Occipital lobe (tissue), 2 donors: Measurements from ENCODE around the gene SRRM4. TPM values are rescaled to one million over a fixed set of nuclear protein-coding genes. Genes with fewer than 3 reads are reported as not detected.
"Not testable (repeated sequence)": the region's sequence is repeated elsewhere in the genome, so short reads cannot be mapped to it uniquely, and the experiment has no call there.

Experiments used
- DNase-seq: peaks from one replicate; lab custom pipeline; 2025; lab: John Stamatoyannopoulos, UW
- total RNA-seq: library from RNA; depleted of rRNA; stranded (reverse); fragments of >200 nt; gene quantifications from one replicate; pipeline ENCODE4 v1.2.3, GENCODE V29; 2014

The SRRM4 gene
- total RNA-seq, 1 donor from 2014 or later = 6.4 TPM

- not testable (repeated sequence) for DNase-seq
These were observed 26.9 kb downstream of the SRRM4 start for GRCh38 chr12:119008273-119008672.

DNA sequence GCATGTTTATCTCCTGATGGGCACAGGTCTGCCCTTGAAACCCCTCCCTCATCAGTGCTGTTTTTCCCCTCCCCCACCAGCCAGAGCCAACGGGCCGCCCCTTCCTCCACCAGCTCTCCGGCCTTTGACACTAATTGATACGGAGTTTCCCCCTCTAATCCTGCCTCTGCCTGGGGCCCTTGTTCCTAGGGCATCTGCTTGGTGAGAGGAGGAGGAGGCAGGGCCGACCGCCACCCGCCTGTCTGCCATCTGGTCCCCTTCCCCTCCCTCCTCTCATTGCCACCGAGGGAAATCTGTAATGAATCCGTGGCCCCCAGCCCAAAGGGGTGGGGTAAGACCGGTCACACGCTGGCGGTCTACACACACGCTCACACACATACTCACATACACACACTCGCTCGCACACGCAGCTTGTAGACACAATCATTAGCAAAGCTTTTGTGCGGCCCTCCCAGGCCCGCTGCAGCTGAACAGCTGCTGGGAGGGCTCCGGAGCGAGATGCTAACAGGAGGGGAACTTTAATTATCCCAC, 27.4 kb downstream of the SRRM4 start:
- DNase-seq = no peak

DNA sequence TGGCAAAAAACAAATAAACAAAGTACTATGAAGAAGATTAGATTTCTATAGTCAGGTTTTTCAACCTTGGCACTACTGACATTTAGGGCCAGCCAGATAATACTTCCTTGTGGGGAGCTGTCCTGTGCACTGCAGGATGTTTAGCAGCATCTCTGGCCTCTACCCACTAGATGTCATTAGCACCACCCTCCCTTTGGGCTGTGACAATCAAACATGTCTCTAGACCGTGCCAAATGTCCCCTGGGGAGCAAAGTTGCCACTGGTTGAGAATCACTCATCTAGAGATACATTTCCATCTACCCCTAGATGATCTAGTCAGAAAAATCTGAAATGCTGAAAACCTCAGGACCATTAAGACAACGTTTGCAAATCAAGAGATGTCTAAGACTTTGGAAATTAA, 29.9 kb downstream of the SRRM4 start:
- no peak for DNase-seq

- no peak for DNase-seq
These were observed 30.8 kb downstream of the SRRM4 start for GRCh38 chr12:119012179-119012578.

DNA sequence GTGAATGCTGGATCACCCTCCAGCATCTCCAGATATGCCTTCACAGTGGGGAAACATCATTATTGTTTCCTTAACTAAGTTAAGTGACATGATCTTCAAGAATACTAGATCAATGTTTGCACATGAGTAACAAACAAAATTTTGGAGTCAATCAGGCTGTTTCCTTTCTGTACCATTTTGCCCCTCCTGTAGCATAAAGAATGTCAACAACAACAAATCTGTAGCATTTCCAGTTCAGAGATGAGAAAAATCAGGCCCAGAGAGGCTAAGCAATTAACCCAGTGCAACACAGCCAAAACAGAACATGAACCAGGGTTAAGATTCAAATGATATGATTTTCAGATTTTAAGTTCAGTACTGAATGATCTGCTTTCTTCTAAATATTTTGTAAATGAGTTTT, 31.7 kb downstream of the SRRM4 start:
- no peak for DNase-seq

- no peak for DNase-seq
These were observed 33.0 kb downstream of the SRRM4 start for GRCh38 chr12:119014368-119014767.

DNA sequence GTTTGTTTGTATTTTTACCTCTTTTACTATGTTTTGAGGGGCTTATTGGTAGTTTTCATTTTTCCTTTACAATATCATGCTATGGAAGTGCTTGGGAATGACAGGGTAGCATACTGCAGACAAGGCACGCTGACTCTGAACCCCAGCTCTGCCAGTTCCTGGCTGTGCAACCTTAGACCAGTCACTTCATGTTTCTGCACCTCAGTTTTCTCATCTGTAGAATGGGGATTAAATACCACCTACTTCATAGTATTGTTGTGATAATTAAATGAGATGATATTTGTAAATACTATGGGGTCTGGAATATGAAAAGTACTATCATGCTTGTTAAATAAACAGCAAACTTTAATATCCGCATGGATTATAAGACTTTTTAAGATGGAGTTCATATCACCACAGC, 35.4 kb downstream of the SRRM4 start:
- DNase-seq = no peak

DNA sequence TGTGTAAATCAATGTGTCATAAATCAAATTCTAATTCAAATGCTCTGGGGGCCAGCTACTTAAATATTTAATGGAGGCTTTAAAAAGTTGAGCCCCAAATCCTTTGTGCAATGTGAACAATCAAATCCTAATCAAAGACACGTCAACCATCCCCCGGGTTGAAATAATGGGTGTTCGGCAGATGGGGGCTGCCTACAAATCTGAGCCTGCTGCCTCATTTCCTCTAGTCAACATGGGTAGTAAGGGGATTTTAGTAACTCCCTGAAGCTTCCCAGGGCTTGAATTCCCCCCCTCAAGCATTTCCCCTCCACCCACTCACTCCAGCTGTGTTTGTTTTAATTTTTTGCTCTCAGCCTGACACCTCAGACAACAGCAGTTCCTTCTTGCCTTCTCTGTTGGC, 37.8 kb downstream of the SRRM4 start:
- no peak for DNase-seq

DNA sequence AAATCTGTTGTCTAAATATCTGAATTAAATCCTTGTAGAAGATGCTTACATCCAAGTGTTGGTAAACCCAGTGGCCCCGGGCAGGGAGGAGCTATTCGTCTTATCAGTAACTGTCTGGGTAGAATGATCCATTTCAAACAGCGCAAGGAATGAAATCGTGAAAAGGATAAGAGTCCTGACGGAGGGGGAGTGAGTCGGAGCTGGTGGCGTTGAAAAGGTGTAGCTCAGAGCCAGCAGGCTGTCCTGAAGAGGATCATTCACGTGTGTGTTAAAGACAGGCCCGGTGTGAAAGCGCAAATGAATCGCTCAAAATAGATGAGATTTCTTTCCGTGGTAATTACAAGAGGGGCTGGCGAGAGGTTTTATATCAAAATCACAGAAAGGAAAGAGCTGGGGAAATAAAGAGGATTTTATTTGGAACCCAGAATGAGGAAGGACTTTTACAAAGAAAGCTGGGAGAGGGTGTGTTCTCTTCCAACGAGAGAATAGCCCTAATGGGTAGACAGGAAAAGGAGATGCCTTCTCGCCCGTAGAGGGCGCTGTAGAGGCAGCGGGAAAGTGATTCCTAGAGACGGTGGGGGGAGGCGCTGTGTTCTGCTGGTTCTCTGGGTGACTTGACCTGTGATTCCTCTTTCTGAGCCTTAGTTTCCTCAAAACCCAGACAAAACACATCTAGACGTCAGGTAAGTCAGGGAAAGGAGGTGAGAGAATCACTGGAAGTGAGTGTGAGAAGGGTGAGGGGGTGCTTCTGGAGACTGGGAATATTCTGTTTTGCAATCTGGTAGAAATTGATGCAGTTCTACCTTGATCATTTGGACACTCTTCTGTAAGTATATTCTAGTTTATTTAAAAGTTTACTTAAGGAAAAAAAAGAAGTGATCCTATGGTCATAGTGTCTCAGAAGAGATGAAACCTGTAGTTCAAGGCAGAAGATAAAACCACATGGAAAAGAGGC, 39.3 kb downstream of the SRRM4 start:
- DNase-seq = no peak

DNA sequence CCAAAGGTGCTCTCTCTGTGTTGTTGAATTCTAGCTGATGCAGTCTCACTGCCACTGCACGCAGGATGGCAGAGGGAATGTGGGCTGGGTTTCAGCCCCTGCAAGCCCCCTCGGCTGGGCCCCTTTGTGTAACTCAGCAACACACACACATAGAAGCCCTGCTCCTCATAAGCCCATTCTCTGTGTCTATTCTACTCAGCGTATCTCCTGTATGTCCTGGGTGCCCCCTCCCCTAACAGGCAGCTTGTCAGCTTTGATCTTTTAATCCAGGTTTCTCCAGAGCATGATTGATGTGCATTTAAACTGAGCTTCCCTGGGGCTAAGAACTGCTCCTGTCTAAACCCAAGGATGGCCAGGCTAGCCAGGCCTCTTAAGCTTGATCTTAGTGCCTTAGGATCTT, 43.0 kb downstream of the SRRM4 start:
- DNase-seq = no peak

DNA sequence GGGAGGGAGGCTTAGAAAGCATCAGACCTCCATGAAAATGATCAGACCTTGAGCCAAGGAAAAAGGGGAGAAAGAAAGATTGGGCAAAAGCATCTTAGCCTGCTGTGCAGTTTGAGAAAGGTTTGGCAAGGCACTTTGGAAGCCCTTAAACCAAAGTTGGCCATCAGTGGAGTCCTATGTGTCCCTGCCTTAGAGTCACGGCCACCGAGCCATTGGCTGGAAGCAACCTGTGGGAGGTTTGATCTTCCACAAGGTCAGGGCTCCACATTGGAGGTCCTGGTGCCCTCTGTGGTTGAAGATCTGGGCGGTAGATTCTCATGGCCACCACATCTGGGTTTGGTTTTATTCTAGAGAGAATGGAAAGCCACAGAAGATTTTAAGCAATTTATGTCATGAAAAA, 44.4 kb downstream of the SRRM4 start:
- DNase-seq = no peak

DNA sequence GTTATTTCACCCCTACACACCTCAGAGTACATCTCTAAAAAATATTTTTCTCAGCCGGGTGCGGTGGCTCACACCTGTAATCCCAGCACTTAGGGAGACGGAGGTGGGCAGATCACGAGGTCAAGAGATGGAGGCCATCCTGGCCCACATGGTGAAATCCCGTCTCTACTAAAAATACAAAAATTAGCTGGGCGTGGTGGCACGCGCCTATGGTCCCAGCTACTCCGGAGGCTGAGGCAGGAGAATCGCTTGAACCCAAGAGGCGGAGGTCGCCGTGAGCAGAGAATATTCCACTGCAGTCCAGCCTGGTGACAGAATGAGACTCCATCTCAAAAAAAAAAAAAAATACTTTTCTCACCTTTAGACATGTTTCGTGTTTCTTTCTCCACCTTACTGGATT, 52.0 kb downstream of the SRRM4 start:
- DNase-seq = not testable (repeated sequence)

DNA sequence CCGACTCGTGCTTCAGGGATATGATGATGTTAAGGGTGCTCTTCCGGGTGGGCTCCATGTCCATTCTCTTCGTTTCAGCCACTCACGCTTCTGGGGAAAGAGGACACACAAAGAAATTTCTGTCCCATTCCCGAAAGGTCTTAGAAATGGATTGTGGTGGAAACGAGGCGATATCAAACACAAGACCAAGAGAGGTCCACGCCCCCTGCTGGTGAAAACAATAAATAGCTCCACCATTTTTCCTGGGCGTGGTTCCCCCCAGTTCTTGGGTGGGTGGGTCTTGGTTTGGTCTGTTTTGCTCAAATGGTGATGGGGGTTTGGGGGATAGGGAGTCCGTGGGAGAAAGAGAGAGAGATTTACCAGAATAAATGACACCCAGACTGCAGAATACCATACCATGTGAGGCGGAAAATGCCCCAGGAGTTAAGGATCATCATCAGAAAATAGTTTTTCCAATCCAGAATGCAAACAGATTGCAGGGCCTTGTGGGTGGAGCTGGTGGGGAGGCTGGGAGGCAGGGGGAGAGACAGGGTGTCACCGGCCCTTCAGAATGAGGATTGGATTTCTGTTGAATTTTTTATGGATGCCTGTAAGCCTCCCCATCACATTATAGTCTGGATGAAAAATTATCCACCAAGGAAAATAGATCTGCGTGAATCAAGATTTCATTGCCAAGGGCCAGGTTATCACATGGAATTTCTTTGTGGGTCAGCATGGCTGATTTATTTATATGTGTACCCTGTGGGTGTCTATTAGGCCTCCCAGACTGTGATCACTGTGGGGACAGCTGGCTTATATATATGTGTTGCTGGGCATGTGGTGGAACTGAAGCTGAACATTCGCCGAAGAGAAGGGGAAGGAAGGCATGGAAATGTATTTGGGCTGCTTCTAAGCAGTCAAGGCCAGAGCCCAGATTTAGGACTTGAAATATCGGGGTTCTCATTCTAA, 55.8 kb downstream of the SRRM4 start:
- DNase-seq = no peak

GRCh38 chr12:119044094-119044493, 62.8 kb downstream of the SRRM4 start:
- DNase-seq = no peak

DNA sequence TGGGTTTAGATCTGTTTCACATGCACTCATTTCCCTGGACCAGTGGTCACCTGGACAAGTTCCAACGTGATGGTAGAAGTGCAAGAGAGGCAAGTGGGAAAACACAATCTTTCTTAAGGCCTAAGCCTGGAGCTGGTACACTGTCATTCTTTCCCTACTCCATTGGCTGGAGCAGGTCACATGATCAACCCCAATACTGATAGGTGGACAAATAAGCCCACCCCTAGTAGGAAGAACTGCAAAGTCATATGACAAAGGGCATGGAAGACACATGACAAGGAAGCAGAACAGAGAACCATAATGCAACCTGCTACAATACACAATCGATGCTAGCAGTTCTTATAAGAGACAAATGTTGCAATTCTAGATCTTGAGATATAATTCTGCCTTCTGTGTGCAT, 66.3 kb downstream of the SRRM4 start:
- no peak for DNase-seq

DNA sequence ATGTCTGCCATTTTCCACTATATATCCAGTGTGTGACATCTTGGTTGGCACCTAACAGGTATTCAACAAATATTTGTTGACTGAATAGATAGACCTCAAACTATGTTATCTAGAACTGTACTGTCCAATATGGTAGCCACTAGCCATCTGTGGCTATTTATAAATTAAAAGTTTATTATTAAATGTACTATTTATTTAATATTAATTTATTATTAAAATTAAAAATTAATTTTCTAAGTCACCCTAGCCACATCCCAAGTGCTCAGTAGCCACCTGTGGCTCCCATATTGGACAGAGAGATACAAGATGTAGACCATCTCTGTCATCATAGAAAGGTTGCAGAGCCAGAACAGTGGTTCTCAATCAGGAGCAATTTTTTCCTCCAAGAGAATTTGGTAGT, 69.3 kb downstream of the SRRM4 start:
- DNase-seq = no peak

- DNase-seq = no peak
These were observed 70.1 kb downstream of the SRRM4 start for GRCh38 chr12:119051474-119051873.

- no peak for DNase-seq
These were observed 70.7 kb downstream of the SRRM4 start for GRCh38 chr12:119052001-119052400.

GRCh38 chr12:119055977-119056376, 74.6 kb downstream of the SRRM4 start:
- peak; percentile 17 for DNase-seq

GRCh38 chr12:119060847-119061796, 79.8 kb downstream of the SRRM4 start:
- DNase-seq = peak; percentile 10
